GM23338 (cell line): ENCODE data around the gene CPA1. TPM values are rescaled to one million over a fixed set of nuclear protein-coding genes. Genes with fewer than 3 reads are reported as not detected.

ENCODE experiments used
- ATAC-seq: fragments of 200-7000 bp; cut with Tn5 transposase; 3 replicates; pipeline ENCODE4 v1.9.1; 2020
- DNase-seq: peaks from one replicate; pipeline ENCODE4 v3.0.0-alpha.2; 2015; ENCODE audit warnings: low spot score
- H2AFZ ChIP-seq: fragments of 200-600 bp; sonication (generic); 2 replicates; pipeline ENCODE4 v1.8.0; 2016; ENCODE audit warnings: antibody characterized with exemption, mild to moderate bottlenecking, moderate library complexity
- H3F3A ChIP-seq: fragments of 200-600 bp; sonication (generic); replicated peaks from 2 replicates; pipeline ENCODE4 v1.8.0; 2017; ENCODE audit warnings: antibody characterized with exemption, mixed run types, low read depth
- H3K27ac ChIP-seq: fragments of 200-600 bp; sonication (generic); 2 replicates; pipeline ENCODE4 v1.6.1; 2016; ENCODE audit warnings: low read depth
- H3K27me3 ChIP-seq: fragments of 200-600 bp; sonication (generic); 2 replicates; pipeline ENCODE4 v1.8.0; 2016; ENCODE audit warnings: mild to moderate bottlenecking, mixed run types, moderate library complexity; ENCODE audit not compliant: insufficient read depth
- H3K36me3 ChIP-seq: fragments of 200-600 bp; sonication (generic); 2 replicates; pipeline ENCODE4 v1.8.0; 2016; ENCODE audit warnings: mild to moderate bottlenecking; ENCODE audit not compliant: insufficient read depth
- H3K4me1 ChIP-seq: fragments of 200-600 bp; sonication (generic); 2 replicates; pipeline ENCODE4 v1.8.0; 2016; ENCODE audit warnings: mild to moderate bottlenecking, moderate library complexity; ENCODE audit not compliant: insufficient read depth
- H3K4me2 ChIP-seq: fragments of 200-600 bp; sonication (generic); 2 replicates; pipeline ENCODE4 v1.7.1; 2017; ENCODE audit warnings: mixed run types
- H3K4me3 ChIP-seq: fragments of 200-600 bp; sonication (generic); 2 replicates; pipeline ENCODE4 v1.6.1; 2016; ENCODE audit warnings: mixed run types
- H3K79me2 ChIP-seq: fragments of 200-600 bp; sonication (generic); replicated peaks from 2 replicates; pipeline ENCODE4 v1.8.0; 2017; ENCODE audit warnings: mild to moderate bottlenecking; ENCODE audit not compliant: insufficient read depth
- H3K9me2 ChIP-seq: fragments of 200-600 bp; sonication (generic); 2 replicates; pipeline ENCODE4 v1.8.0; 2017; ENCODE audit not compliant: insufficient read depth
- H4K20me1 ChIP-seq: fragments of 200-600 bp; sonication (generic); replicated peaks from 2 replicates; pipeline ENCODE4 v1.8.0; 2017; ENCODE audit warnings: mild to moderate bottlenecking; ENCODE audit not compliant: insufficient read depth
- H3K27ac Mint-ChIP-seq: 2 replicates; pipeline ENCODE4 v1.8.0; 2020; ENCODE audit warnings: inconsistent platforms, mild to moderate bottlenecking, moderate library complexity, mixed read lengths
- H3K27me3 Mint-ChIP-seq: 3 replicates; pipeline ENCODE4 v1.8.0; 2022; ENCODE audit warnings: low read depth, mild to moderate bottlenecking, moderate library complexity, mixed read lengths, inconsistent platforms; ENCODE audit not compliant: insufficient read depth, poor library complexity
- H3K36me3 Mint-ChIP-seq: 3 replicates; pipeline ENCODE4 v1.8.0; 2021; ENCODE audit warnings: low read depth, mild to moderate bottlenecking, inconsistent platforms, moderate library complexity, mixed read lengths
- H3K4me1 Mint-ChIP-seq: 3 replicates; pipeline ENCODE4 v1.8.0; 2020; ENCODE audit warnings: mild to moderate bottlenecking, inconsistent platforms, mixed read lengths
- H3K4me3 Mint-ChIP-seq: 3 replicates; pipeline ENCODE4 v1.8.0; 2021; ENCODE audit warnings: moderate library complexity, mild to moderate bottlenecking, inconsistent platforms, mixed read lengths
- H3K9me3 Mint-ChIP-seq: 3 replicates; pipeline ENCODE4 v1.8.0; 2020; ENCODE audit warnings: moderate library complexity, mild to moderate bottlenecking, inconsistent platforms, mixed read lengths
- CREB1 ChIP-seq: fragments of 250-450 bp; sonication (Bioruptor Pico); IDR thresholded peaks from 2 replicates; pipeline ENCODE4 v1.5.0; 2020; ENCODE audit warnings: low read depth, mild to moderate bottlenecking, moderate library complexity
- EZH2 ChIP-seq: fragments of 200-600 bp; sonication (generic); IDR thresholded peaks from one replicate; pipeline ENCODE4 v1.8.0; 2017; ENCODE audit warnings: antibody characterized with exemption, mild to moderate bottlenecking, low read depth; ENCODE audit not compliant: unreplicated experiment
- EZH2phosphoT487 ChIP-seq: fragments of 200-600 bp; sonication (generic); IDR thresholded peaks from one replicate; pipeline ENCODE4 v1.8.1; 2018; ENCODE audit warnings: antibody characterized with exemption; ENCODE audit not compliant: unreplicated experiment
- JUNB ChIP-seq: IDR thresholded peaks from one replicate; pipeline ENCODE4 v1.6.1; 2016; ENCODE audit warnings: antibody characterized with exemption; ENCODE audit not compliant: unreplicated experiment
- NANOG ChIP-seq: IDR thresholded peaks from 2 replicates; pipeline ENCODE4 v1.6.1; 2016; ENCODE audit warnings: antibody characterized with exemption, borderline replicate concordance
- POLR2AphosphoS5 ChIP-seq: IDR thresholded peaks from 2 replicates; pipeline ENCODE4 v1.6.1; 2016; ENCODE audit warnings: antibody characterized with exemption, low read depth
- STAT1 ChIP-seq: IDR thresholded peaks from one replicate; pipeline ENCODE4 v1.6.1; 2016; ENCODE audit warnings: antibody characterized with exemption; ENCODE audit not compliant: unreplicated experiment
- ZNF114 ChIP-seq: fragments of 250-450 bp; sonication (Bioruptor Pico); IDR thresholded peaks from 2 replicates; pipeline ENCODE4 v1.5.0; 2020; ENCODE audit warnings: mild to moderate bottlenecking, moderate library complexity
- ZNF331 ChIP-seq: fragments of 250-450 bp; sonication (Bioruptor Pico); IDR thresholded peaks from 2 replicates; pipeline ENCODE4 v1.5.0; 2020; ENCODE audit warnings: low read depth, mild to moderate bottlenecking, moderate library complexity
- polyA plus RNA-seq: library from polyadenylated mRNA; unstranded; fragments of >200 nt; fragmentation: Nextera tagmentation; extraction: Ambion mirVana; gene quantifications from 2 replicates; pipeline ENCODE4 v1.2.1, GENCODE V29; 2016
- total RNA-seq: library from RNA; depleted of rRNA; stranded (reverse); fragments of >200 nt; shearing (Covaris generic); gene quantifications from 2 replicates; pipeline ENCODE4 v1.2.3, GENCODE V29; 2014
- TF ChIP-seq, protein P1 (sequence below): fragments of 250-450 bp; sonication (Bioruptor Pico); IDR thresholded peaks from 2 replicates; pipeline ENCODE4 v1.5.0; 2020; ENCODE audit warnings: mild to moderate bottlenecking, moderate library complexity
- TF ChIP-seq, protein P2 (sequence below): IDR thresholded peaks from 2 replicates; pipeline ENCODE4 v1.6.1; 2016; ENCODE audit warnings: antibody characterized with exemption
- TF ChIP-seq, protein P3 (sequence below), 2 experiments: fragments of 200-600 bp in 1 of 2; sonication (generic) in 1 of 2; conservative IDR thresholded peaks; 2 replicates each; pipeline versions ENCODE4 v1.5.1 to v1.6.1; 2016 to 2017; ENCODE audit warnings: antibody characterized with exemption in 2 of 2, low read depth in 2 of 2, mild to moderate bottlenecking in 2 of 2, moderate library complexity in 1 of 2
- TF ChIP-seq, protein P4 (sequence below): IDR thresholded peaks from one replicate; pipeline ENCODE4 v1.6.1; 2018; ENCODE audit warnings: antibody characterized with exemption; ENCODE audit not compliant: unreplicated experiment

The CPA1 gene
- total and polyA plus RNA-seq, 2 experiments from 2014 or later: not detected

DNA sequence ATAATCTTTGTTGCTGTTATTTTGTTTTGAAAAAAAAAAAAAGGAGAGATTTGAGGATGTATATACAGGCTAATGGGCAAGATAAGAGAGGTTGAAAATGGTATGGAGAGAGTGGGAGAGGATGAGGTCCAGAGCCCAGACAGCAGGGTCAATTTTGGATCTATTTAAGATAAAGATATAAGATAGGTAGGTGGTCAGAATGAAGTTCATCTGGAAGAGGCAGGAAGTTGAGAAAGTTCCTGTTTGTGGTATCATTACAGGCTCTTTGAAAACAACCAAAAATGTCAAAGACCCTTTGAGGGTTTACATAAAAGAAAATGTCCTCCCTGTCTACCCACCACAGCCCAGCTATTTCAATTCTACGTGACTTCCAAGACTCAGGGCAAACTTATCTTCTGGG lies 53.0 kb downstream of the CPA1 start:
- H3K27ac Mint-ChIP-seq: no peak overlapping the region
- H3K27ac ChIP-seq: no peak overlapping the region
- no peaks in the 10 kb centered on the region; the same call in 1 of the 2 replicates for H4K20me1 ChIP-seq
- H3K79me2 ChIP-seq: peaks cover 6% of the 10 kb centered on the region; the same call in 1 of the 2 replicates
- no peak for ATAC-seq
- no peak overlapping the region for H3K4me3 Mint-ChIP-seq
- no peak for DNase-seq
- no peaks in the 10 kb centered on the region for H3K9me2 ChIP-seq
- no peaks in the 10 kb centered on the region for H3K36me3 Mint-ChIP-seq
- peaks cover 9% of the 10 kb centered on the region for H3K4me1 ChIP-seq
- no peak overlapping the region for H3K4me2 ChIP-seq
- H3K27me3 Mint-ChIP-seq: peaks cover 5% of the 10 kb centered on the region
- no peaks in the 10 kb centered on the region for H3K27me3 ChIP-seq
- H3K36me3 ChIP-seq: no peaks in the 10 kb centered on the region
- TF ChIP-seq, protein P1, sequence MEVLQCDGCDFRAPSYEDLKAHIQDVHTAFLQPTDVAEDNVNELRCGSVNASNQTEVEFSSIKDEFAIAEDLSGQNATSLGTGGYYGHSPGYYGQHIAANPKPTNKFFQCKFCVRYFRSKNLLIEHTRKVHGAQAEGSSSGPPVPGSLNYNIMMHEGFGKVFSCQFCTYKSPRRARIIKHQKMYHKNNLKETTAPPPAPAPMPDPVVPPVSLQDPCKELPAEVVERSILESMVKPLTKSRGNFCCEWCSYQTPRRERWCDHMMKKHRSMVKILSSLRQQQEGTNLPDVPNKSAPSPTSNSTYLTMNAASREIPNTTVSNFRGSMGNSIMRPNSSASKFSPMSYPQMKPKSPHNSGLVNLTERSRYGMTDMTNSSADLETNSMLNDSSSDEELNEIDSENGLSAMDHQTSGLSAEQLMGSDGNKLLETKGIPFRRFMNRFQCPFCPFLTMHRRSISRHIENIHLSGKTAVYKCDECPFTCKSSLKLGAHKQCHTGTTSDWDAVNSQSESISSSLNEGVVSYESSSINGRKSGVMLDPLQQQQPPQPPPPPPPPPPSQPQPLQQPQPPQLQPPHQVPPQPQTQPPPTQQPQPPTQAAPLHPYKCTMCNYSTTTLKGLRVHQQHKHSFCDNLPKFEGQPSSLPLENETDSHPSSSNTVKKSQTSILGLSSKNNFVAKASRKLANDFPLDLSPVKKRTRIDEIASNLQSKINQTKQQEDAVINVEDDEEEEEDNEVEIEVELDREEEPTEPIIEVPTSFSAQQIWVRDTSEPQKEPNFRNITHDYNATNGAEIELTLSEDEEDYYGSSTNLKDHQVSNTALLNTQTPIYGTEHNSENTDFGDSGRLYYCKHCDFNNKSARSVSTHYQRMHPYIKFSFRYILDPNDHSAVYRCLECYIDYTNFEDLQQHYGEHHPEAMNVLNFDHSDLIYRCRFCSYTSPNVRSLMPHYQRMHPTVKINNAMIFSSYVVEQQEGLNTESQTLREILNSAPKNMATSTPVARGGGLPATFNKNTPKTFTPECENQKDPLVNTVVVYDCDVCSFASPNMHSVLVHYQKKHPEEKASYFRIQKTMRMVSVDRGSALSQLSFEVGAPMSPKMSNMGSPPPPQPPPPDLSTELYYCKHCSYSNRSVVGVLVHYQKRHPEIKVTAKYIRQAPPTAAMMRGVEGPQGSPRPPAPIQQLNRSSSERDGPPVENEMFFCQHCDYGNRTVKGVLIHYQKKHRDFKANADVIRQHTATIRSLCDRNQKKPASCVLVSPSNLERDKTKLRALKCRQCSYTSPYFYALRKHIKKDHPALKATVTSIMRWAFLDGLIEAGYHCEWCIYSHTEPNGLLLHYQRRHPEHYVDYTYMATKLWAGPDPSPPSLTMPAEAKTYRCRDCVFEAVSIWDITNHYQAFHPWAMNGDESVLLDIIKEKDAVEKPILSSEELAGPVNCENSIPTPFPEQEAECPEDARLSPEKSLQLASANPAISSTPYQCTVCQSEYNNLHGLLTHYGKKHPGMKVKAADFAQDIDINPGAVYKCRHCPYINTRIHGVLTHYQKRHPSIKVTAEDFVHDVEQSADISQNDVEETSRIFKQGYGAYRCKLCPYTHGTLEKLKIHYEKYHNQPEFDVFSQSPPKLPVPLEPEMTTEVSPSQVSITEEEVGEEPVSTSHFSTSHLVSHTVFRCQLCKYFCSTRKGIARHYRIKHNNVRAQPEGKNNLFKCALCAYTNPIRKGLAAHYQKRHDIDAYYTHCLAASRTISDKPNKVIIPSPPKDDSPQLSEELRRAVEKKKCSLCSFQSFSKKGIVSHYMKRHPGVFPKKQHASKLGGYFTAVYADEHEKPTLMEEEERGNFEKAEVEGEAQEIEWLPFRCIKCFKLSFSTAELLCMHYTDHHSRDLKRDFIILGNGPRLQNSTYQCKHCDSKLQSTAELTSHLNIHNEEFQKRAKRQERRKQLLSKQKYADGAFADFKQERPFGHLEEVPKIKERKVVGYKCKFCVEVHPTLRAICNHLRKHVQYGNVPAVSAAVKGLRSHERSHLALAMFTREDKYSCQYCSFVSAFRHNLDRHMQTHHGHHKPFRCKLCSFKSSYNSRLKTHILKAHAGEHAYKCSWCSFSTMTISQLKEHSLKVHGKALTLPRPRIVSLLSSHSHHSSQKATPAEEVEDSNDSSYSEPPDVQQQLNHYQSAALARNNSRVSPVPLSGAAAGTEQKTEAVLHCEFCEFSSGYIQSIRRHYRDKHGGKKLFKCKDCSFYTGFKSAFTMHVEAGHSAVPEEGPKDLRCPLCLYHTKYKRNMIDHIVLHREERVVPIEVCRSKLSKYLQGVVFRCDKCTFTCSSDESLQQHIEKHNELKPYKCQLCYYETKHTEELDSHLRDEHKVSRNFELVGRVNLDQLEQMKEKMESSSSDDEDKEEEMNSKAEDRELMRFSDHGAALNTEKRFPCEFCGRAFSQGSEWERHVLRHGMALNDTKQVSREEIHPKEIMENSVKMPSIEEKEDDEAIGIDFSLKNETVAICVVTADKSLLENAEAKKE (CRISPR knock-in tag): no peak
- TF ChIP-seq STAT1 (no peak), ZNF331 (CRISPR knock-in tag) (no peak), POLR2AphosphoS5 (no peak), EZH2 (no peak), CREB1 (CRISPR knock-in tag) (no peak), EZH2phosphoT487 (no peak), NANOG (no peak), JUNB (no peak), ZNF114 (no peak)
- TF ChIP-seq, protein P2, sequence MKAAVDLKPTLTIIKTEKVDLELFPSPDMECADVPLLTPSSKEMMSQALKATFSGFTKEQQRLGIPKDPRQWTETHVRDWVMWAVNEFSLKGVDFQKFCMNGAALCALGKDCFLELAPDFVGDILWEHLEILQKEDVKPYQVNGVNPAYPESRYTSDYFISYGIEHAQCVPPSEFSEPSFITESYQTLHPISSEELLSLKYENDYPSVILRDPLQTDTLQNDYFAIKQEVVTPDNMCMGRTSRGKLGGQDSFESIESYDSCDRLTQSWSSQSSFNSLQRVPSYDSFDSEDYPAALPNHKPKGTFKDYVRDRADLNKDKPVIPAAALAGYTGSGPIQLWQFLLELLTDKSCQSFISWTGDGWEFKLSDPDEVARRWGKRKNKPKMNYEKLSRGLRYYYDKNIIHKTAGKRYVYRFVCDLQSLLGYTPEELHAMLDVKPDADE: no peak
- TF ChIP-seq, protein P3, sequence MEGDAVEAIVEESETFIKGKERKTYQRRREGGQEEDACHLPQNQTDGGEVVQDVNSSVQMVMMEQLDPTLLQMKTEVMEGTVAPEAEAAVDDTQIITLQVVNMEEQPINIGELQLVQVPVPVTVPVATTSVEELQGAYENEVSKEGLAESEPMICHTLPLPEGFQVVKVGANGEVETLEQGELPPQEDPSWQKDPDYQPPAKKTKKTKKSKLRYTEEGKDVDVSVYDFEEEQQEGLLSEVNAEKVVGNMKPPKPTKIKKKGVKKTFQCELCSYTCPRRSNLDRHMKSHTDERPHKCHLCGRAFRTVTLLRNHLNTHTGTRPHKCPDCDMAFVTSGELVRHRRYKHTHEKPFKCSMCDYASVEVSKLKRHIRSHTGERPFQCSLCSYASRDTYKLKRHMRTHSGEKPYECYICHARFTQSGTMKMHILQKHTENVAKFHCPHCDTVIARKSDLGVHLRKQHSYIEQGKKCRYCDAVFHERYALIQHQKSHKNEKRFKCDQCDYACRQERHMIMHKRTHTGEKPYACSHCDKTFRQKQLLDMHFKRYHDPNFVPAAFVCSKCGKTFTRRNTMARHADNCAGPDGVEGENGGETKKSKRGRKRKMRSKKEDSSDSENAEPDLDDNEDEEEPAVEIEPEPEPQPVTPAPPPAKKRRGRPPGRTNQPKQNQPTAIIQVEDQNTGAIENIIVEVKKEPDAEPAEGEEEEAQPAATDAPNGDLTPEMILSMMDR (conservative IDR thresholded peaks at IDR 0.05; ENCODE audit: low read depth in 2 of 2): no peak
- TF ChIP-seq, protein P4, sequence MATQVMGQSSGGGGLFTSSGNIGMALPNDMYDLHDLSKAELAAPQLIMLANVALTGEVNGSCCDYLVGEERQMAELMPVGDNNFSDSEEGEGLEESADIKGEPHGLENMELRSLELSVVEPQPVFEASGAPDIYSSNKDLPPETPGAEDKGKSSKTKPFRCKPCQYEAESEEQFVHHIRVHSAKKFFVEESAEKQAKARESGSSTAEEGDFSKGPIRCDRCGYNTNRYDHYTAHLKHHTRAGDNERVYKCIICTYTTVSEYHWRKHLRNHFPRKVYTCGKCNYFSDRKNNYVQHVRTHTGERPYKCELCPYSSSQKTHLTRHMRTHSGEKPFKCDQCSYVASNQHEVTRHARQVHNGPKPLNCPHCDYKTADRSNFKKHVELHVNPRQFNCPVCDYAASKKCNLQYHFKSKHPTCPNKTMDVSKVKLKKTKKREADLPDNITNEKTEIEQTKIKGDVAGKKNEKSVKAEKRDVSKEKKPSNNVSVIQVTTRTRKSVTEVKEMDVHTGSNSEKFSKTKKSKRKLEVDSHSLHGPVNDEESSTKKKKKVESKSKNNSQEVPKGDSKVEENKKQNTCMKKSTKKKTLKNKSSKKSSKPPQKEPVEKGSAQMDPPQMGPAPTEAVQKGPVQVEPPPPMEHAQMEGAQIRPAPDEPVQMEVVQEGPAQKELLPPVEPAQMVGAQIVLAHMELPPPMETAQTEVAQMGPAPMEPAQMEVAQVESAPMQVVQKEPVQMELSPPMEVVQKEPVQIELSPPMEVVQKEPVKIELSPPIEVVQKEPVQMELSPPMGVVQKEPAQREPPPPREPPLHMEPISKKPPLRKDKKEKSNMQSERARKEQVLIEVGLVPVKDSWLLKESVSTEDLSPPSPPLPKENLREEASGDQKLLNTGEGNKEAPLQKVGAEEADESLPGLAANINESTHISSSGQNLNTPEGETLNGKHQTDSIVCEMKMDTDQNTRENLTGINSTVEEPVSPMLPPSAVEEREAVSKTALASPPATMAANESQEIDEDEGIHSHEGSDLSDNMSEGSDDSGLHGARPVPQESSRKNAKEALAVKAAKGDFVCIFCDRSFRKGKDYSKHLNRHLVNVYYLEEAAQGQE: no peak
- no peak overlapping the region for H3K4me3 ChIP-seq
- H2AFZ ChIP-seq: no peak overlapping the region
- no peaks in the 10 kb centered on the region for H3F3A ChIP-seq
- no peaks in the 10 kb centered on the region for H3K4me1 Mint-ChIP-seq
- H3K9me3 Mint-ChIP-seq: no peaks in the 10 kb centered on the region
